GM18867 (cell line): Measurements from ENCODE around the gene RPL10A.

ENCODE experiments used
- ATAC-seq: cut with Tn5 transposase; IDR thresholded peaks from one replicate; pipeline ENCODE4 v1.9.1; 2021; ENCODE audit warnings: mild to moderate bottlenecking, moderate library complexity; ENCODE audit not compliant: unreplicated experiment

The RPL10A gene

DNA sequence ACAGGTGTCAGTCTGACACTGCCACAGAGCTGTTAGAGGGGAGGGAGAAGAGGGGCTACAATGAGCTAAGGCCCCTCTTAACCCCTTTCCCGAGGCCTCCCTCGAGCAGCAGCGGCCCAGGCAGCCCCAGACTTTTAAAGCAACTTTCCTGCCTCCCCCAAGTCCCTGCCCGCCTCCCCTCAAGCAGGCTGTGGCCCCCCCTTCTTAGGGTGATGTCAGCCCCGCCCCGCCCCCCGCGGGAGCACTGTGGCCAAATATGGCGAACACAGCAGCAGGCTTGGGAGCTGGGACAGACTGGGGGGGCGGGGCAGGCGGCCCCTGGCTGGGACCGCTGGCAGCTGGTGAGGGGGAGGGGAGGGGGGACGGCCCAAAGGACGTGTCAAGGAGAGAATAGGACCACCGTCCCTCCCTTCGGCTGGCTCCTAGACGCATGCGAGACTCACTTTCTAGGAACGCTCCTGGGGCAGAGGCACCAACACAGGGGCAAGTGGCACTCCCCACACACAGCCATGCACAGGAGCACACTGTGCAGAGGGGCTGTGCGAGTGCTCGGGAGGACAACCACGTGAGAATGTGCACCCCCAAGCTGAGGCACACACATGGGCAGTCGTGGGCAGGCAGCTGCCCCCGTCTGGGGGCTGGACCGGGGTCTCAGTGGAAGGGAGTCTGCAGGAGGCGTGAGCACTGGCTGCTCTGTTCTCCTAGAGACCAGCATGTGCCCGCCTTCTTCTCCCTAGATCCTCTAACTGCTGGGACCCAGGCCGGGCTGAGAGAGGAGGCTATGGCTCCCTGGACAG lies 22.0 kb downstream of the RPL10A start:
- ATAC-seq, result no peak

DNA sequence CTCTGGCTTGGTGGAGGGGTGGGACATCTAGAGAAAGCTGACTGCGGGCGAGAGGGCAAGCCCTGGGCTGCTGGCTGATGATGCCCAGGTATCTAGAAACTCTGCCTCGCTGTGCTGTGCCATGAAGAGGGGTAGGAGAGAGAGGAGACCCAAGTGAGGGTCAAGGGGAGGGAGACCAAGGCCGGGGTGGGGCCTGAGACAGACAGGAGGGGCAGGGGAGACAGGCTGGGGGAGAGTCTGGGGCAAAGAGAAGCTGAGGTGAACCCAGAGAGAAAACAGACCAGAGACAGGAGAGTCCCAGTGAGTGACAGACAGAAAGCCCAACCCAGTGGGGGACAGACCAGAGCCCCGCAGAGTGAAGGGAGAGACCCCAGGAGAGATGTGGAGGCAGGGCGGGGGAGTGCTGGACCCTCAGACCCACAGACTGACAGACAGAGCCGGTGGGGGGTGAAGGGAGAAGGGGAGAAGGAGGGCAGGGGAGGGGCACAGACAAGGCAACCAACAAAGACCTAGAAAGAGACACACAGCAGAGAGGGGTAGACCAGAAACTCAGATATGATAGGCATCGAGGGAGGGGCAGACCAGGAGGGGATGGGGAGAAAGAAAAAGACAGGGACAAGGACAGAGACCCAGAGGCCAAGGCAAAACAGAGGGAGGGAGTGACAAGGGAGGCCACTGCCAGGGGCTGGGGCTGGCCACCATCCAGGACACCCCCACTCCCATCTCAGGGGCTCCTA lies 22.8 kb downstream of the RPL10A start:
- no peak for ATAC-seq

DNA sequence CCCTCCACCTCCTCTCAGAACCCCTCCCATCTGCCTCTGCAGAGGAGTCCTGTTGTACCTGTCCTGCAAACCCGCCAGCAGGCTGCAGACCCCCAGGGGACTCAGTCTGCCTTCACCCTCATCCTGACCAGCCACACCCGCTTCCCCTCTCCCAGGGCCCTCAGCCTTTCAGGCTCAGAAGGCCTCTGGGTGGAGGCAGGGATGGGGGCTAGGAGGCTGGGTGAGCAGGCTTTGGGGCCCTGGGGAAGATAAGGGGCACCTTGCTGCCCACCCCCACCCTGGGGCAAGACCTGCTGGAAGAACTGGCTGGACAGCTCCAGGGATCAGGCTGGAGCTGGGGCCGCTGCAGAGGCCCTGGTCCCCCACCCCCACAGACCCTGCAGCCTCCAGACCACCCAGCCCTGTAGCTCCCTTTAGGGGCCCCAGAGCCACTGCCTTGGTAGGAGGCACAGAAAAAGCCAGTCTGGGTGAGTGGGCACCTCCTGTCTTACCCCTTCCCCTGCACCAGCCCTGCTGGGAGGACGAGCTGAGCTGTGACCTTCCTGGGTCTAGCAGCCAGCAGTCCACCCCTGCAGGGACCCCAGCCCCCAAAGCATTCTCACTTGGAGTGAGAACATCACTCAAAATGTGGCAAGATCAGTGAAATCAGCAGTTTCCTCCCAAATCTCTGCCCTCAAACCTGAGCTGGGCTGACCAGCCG lies 23.5 kb downstream of the RPL10A start:
- no peak for ATAC-seq

DNA sequence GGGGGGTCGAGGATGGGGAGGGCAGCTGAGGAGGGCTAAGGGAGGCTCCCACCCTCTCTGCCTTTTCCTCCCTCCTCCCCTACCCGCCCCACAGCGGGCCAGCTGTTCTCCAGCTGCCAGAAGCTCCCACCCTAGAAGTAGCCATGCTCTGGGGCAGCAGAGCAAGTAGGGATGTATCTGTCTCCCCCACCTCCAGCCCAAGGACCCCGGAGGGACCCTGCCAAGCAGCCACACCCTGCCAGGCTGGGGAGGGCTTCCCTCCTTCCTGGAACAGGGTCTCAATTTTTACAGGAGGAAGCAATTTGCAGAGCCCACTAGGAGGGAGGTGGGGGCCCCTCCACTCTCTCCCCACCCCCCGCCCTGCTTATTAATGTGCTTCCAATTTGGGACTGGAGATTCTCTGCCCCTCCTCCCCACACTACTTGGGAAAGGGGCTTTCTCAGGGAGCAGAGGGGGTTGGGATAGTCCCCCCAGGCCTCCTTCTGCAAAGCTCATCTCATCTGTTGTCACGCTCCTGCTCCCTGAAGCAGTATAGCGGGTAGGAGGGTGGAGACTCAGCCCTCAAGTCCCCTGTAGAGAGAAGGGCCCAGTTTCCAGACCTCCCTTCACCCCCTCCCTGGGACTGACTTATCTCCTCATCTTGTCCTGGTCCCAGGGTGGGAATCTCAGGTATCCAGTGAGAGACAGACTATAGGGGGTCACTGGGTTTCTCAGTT lies 24.2 kb downstream of the RPL10A start:
- no peak for ATAC-seq

DNA sequence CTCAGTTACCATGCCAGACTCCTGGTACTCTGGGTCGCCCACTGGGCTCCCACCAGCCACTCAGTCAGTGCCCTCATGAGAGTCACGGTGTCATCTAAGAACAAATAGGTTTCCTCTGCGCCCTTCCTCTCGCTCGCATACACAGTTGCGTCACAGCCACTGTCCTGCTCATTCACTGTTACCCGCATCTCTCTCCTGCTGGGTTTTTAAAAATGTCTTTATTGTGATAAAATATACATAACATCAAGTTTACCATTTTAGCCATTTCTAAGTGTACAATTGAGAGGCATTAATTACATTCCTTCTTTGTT lies 24.7 kb downstream of the RPL10A start:
- ATAC-seq, result no peak

DNA sequence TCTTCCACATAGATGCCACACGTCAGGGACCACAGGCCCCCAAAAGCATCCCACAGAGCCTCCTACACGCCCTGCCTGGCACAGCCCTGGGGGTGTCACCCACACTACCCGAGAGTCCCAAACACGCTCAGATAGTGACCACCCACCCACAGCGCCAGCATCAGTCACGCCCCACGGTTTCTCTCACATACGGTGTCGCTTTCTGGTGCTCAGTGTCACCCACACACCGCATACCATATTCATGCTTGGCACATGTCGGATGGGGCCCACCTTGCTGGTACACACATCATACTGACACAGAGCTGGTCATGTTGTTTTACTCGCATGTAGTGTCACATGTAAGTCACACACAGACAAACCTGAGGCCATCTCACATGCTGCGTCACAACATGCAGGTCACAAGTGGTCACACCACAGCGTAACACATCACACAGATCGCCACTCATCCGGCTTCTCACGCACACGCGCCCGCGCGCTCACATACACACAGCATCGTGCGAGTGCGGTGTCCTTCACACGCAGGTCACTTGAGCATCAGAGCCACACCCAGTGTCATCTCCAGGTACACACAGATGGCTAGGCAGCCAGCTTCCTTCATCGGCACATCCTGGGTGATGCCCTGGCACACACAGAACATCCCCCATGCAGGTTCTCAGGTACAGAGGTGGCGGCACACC lies 25.2 kb downstream of the RPL10A start:
- ATAC-seq, result no peak

DNA sequence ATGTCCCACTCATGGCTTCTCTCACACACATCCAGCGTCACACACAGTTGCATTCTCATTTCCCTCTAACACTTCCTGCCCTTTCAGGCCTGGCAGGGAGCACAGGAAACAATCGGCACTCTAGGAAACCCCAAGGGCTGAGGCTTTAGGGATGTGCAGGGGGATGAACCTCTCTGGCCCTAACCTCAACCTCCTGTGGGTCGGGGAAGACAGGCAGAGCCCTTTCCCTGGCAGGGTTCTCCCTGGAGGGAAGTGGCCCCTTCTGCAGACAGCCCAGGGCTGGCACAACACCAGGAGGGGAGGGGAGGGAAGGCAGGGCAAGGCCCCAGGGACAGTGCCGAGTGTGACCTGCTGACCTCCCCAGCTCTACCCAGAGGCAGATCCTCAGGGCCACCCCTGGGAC lies 26.0 kb downstream of the RPL10A start:
- ATAC-seq, result no peak

DNA sequence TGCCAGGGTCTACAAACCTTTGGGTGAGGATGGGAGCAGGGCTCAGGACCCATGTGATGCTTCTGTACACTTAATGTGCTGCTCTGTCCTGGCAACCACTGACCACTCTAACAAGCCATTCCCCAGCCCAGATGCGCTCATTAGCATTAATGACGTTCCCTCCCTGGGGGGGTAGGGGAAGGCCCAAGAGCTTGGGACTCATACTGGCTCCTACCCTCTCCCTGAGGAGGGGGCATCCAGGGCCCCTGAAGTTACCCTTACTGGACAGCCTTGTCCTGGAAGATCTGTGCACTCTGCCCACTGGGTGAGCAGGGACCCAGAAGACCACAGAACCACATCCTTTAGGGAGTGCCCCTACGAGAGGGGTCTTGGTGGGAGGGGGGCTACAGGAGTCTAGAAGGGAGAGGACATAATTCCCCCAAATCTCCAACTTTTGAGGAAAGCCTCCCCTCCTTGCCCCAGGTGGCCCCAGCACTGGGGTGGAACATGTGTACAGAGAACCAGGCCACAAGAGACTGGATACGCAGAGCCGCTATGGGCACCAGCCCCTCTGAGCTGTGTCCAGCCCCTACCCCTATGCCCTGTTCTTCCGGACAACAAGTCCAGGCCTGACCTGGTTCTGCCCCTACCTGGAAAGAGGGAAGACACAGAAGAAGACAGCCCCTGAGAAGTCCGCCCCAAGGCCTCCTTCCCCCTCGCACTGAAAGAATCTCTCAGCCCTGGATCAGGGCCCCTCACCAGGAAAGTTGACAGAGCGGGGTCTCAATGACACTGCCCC lies 27.2 kb downstream of the RPL10A start:
- no peak for ATAC-seq

DNA sequence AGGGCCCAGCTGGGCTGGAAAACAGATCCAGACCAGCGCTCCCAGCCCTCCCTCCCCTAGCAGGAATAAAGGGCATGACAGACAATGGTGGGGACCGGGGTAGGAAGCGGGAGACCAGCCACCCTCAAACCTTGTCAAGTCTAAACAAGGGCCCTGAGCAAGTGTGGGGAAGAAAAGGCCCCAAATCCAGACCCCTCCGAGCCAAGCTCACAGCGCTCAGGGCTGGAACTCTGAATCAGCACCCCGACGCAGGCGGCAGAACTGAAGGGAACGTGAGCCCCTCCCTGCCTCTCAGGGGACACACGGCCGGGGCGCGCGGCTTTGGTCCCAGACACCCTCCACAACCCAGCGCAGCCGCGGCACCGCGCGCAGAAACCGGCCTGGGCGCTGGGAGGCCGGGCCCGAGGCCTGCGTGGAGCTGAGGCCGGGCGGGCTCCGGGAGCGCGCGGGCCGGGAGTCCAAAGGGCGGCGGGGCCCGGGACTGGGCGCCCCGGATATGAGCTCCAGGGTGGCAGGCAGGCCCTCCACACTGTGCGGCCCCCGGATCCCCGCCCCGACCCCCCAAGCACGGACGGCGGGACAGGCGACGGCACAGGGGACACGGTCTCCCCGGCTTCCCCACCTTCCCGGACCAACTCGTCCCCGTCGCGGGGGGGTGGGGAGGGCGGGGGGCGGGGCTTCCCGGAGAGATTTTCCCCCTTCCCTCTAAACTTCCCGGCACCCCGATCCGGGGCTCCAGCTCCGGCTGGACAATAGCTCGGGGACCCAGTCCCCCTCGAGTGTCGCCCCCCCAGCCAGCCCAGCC lies 28.0 kb downstream of the RPL10A start:
- no peak for ATAC-seq

DNA sequence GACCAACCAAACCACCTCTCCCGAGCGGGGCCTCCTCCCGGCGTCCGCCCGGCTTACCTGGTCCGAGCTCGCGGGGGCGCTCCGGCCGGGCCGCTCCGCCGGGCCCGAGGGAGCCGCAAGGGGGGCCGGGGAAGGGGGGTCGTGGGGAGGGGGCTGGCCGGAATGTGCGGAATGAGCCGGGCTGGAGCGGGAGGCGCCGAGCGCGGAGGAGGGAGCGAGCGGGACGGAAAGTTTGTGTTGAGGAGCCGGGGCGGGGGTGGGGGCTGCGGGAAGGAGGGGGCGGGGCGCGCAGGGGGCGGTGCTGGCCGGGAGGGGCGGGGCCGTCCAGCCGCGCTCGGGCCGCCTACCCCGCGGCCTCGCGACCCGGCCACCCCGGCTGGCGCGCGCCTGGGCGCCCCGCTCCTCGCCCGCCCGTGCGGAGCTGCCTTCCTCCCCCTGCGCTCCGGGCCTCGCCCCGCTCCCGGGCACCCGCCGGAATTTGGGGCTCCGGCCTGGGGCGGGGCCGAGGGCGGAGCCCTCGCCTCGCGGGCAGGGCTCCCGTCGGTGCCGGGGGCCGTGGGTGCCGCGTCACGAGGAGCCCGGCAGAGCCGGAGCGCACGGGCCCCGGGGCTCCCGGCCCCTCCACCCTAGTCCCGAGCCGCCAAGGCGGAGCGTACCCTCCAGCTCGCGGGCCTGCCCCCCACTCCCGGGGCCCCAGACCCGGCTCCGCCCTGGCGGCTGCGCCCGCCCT lies 28.8 kb downstream of the RPL10A start, which contains the start of gene TEAD3:
TEAD3 (minus strand) TSS at position 239 of the 730 bp plus-strand sequence.
- ATAC-seq, result peak; percentile 53

DNA sequence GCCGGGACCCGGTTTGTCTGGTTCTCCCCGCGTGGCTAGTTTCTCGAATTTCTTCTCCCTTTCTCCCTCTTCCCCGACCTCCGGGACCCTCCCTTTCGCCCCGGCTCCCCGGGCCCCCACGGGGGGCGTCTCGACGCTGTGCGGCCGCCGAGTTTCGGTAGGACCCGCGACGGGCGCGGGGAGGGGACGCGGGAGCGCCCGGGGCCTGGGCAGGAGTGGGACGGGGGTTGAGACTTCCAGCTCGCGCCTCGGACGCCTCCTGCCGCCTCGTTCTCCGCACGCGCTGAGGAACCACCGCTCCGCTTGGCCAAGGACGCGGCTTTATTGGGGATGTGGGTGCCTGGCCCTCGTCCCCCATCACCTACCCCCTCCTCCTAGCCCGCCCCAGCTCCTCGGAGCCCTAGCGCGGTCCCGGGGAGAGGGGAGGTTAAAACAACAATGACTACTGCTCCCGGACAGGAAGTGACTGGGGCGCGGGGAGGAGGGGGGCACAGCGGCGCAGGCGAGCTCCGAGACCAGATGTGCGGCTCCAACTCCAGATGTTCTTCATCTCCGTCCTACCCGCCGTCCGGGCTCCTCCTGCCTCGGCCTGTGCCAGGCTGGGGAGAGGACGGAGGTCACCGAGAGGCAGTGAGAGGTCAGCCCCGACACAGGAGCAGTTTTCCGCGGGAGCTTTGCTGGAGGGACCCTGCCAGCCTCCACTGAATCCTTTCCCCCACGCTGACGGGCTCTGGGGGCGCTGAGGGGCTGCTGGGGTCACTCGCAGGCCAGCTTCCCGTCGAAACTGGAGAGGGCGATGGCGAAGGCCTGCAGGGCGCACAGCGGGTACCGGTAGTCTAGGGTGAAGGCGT lies 29.6 kb downstream of the RPL10A start:
- no peak for ATAC-seq

DNA sequence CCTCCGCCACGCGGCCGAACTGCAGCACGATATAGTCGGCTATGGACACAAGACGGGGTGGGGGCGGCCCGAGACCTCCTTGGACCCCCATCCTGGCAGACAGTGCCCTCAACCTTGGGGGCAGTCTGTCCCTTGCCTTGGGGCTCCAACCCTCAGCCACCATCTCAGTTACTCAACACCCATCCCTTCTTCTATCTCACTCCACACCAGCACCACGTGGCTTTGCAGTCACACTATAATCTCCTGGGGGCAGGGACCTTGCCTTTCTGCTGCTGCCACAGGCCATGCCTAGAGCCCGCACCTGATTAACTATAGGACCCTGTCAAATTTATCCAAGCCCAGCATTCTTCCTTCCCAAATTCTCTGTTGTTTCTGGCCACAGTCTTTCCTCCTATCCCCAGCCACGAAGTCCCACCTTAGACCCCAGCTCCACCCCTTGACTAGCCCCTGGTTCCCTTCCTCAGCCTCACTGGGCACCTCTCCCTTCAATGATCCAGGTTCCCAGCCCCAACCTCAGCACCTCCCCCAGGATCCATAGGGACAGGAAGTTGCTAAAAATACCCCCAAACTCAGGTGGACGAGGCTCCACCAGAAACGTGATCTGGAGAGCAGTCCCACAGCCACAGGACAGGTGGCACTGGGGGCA lies 30.3 kb downstream of the RPL10A start:
- ATAC-seq, result no peak

DNA sequence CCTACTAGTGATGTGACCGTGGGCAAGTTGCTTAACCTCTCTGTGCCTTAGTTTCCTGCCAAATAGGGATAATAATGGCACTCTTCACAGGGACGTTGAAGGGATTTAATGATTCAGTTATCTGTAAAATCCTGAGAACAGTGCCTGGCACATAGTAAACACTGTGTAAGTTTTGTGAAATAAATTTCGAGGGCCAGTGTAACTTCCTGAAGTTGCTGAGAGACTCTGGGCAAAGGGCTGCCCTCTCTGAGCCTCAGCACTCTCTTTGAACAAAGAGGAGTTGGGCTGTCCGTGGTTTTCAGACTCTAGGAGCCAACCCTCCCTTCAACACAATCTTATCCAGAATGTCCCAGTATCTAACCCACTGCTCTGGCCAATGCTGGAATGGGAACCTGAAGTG lies 31.2 kb downstream of the RPL10A start:
- no peak for ATAC-seq

DNA sequence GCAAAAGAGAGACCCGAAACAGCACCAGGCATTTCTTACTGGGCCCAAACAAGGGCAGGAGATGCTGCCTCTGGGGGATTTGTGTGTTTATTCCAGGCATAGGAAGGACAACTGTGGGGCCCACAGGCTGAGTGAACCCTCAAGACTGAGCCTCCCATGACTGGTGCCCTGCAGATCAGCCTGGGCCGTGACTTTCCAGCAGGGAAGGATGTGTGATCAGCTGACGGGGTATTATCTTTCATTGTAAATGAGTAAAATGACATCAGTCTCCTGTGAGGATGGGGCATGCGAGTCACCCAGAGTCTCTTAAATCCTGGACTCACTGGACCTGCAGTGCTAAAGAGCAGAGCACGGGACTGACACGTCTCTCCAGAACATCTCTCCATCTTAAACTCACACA lies 32.6 kb downstream of the RPL10A start:
- no peak for ATAC-seq

DNA sequence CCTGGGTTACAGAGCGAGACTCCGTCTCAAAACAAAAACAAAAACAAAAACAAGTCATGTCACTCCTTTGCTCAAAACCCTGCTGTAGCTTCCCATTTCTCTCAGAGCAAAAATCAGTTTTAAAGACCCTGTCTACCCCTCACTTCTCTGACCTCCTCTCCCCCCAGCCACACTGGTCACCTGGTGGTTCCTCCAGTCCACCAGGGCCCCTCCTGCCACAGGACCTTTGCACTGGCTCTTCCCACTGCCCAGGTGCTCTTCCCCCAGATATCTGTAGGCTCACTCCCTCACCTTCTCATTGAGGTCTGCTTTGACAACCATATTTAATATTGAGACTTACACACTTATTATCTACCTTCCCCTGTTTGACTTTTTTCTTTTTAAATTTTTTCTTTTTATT lies 33.6 kb downstream of the RPL10A start:
- no peak for ATAC-seq

DNA sequence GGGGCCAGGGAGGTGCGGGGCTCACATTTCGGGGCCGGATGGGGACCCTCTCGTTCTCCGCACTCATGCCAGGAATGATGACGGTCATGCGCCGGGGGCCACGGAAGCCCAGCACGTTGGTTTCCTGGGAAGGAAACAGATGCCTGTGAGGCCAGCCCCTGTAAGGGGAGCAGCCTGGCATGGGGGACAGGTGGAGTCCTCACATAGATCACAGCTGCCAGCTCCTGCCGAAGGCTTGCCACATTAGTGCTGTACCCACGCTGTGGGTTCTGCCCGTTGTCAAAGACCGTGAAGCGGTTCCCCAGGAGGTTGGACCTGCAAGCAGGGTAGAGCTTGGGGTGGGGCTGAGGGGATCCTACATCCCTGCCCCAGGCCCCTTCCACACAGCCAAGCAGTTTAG lies 35.3 kb downstream of the RPL10A start:
- no peak for ATAC-seq

DNA sequence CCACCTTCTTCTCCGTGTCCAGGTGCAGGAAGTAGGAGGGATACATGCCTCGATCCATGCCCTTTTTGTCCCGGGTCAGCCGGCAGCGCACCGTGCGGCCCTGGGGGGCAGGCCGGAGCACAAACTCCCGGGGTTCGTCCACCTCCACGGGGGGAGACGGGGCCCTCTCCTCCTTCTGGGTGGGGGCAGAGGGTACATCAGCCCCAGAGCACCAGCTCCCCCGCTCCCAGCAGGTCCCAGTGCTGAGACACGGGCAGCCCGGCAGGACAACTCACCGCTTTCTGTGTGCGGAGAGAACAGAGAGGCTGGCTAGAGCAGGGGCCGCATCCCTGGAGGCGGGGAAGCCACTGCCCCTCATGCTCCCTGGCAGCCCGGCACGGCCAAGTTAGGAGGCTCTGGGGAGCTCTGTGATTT lies 37.8 kb downstream of the RPL10A start:
- ATAC-seq, result no peak
